ENCODE measurements around the gene SP140L.
"Not testable (repeated sequence)": the region's sequence is repeated elsewhere in the genome, so short reads cannot be mapped to it uniquely, and the experiment has no call there.

The SP140L gene

DNA sequence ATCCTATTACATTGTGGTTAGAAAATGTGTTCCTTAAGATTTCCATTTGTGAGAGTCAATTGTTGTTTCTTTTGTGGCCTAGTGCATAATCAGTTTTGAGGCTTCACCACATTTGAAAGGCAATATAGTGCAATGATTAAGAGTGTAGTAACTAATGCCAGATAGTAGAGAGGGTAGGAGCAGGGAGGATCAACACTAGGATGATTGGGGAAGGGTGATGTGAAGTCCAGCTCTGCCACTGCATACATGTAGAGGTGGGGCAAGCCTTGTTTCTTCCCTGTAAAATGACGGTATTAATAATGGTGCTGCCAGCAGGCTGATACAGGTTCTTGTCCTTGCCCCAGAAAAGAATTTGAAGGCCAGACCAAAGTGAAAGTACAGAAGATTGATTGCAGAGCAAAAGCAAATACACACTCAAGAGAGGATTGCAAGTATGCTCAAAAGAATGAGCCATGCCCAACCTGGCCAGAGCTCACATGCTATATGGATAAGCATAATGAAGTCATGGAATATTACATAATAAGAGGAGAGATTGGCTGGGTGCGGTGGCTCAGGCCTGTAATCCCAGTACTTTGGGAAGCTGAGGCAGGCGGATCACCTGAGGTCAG is 97.0 kb downstream of the SP140L start:
- no peak for TF ChIP-seq JUND (IDR thresholded peaks at IDR 0.05; ENCODE audit: low read depth)
- DNase-seq (ENCODE audit: low read depth in 1 of 2, low spot score in 1 of 2): no peak
- in situ Hi-C loops (cut with HindIII; ENCODE audit: low pct_unique_long_range_greater_than_20kb, low sequenced_read_pairs): no loop called here

DNA sequence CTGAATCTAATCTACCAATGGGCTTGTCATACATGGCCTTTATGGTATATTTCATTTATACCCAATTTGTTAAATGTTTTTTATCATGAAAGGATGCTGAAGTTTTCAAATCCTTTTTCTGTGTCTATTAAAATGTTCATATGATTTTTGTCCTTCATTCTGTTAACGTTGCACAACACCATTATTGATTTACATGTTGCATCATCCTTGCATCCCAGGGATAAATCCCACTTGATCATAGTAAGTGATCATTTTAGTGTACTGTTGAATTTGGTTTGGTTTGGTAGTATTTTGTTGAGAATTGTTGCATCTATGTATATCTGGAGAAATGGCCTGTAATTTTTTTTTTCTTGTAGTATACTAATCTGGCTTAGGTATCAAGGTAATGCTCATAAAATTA is 98.4 kb downstream of the SP140L start:
- DNase-seq (ENCODE audit: low read depth in 1 of 2, low spot score in 1 of 2): no peak
- in situ Hi-C loops (cut with HindIII; ENCODE audit: low pct_unique_long_range_greater_than_20kb, low sequenced_read_pairs): no loop called here
- TF ChIP-seq JUND (IDR thresholded peaks at IDR 0.05; ENCODE audit: low read depth): no peak

DNA sequence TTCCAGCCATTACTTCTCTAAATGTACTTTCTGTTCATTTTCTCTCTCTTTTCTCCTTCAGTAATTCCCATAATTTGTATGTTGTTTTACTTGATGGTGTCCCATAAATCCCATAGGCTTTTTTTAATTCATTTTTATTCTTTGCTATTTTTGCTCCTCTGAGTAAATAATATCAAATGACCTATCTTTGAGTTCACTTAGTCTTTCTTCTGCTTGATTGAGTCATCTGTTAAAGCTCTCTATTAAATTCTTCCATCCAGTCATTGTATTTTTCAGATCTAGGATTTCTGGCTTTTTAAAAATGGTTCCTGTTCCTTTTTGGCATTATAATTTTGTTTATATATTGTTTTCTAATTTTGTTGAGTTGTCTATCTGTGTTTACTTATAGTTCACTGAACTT is 102.5 kb downstream of the SP140L start:
- in situ Hi-C loops (cut with HindIII; ENCODE audit: low pct_unique_long_range_greater_than_20kb, low sequenced_read_pairs): no loop called here
- DNase-seq (ENCODE audit: low read depth in 1 of 2, low spot score in 1 of 2): no peak
- no peak for TF ChIP-seq JUND (IDR thresholded peaks at IDR 0.05; ENCODE audit: low read depth)

DNA sequence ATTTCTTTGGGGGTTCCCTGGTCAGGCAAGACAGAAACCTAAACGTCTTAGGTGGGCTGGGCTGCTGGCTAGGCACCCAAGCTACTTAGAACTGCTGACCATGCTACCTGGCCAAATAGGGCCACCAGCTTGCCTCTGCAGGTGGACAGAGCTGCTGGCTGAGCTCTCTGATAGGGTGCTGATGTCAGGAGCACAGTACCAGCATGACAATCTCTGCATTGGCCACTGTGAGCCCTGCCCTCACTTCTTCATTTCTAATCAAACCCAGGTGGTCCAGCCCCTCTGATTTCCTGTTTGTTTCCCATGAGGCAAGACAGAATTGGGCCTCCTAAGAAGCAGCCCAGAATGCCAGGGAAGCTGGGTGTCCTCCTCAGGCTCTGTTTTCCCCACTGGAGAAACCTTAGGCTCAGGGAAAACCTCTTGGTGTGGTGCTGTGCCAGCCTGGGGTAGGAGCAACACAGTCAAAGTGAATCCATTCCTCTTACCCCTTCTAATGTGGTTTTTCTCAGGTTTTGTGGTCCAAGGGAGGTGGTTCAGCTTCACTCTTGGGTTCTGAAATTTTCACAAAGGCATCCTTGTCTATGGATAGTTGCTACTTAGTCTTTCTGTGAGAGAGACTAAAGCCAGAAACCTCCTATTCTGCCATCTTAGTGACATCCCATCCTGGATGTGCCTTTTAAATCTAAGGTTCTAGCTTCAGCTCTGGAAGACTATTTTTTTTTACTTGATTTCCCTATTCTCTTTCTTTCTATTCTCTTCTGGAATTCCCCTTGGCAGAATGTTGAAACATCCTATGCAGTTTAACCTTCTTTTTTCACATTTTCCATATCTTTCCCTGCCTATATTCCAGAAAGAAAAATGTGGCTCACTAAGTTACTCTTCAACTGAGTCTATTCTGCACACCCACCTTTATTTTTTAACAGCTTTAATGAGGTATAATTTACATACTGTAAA is 104.2 kb downstream of the SP140L start:
- no peak for DNase-seq (ENCODE audit: low read depth in 1 of 2, low spot score in 1 of 2)
- in situ Hi-C loops (cut with HindIII; ENCODE audit: low pct_unique_long_range_greater_than_20kb, low sequenced_read_pairs): no loop called here
- no peak for TF ChIP-seq JUND (IDR thresholded peaks at IDR 0.05; ENCODE audit: low read depth)

DNA sequence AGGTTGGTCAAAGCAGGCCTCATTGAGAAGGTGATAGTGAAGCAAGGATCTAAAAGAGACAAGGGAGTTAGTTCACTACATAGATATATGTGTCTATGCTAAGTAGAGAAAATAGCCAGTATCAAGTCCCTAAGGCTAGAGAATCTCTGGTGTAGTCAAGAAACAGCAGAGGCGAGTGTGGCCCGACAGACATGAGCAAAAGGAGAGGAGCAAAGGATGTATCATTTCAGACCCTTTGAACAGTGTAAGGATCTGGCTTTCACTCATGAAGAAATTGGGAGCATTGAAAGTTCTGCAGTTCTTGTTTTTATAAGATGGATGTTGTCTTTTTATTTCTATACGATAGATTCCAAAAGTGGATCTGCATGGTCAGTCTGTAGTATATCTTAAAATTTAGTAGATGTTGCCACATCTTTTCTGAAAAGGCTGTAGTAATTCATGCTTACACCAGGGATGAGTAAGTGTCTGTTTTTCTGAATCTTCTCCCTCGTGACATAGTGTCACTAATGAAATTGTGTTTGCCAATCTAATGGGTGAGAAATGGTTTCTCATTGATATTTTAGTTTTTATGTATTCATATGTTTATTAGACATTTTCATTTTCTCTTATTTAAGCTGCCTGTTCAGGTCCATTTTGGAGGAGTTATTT is 107.8 kb downstream of the SP140L start:
- in situ Hi-C loops (cut with HindIII; ENCODE audit: low pct_unique_long_range_greater_than_20kb, low sequenced_read_pairs): no loop called here
- no peak for DNase-seq (ENCODE audit: low read depth in 1 of 2, low spot score in 1 of 2)
- no peak for TF ChIP-seq JUND (IDR thresholded peaks at IDR 0.05; ENCODE audit: low read depth)

DNA sequence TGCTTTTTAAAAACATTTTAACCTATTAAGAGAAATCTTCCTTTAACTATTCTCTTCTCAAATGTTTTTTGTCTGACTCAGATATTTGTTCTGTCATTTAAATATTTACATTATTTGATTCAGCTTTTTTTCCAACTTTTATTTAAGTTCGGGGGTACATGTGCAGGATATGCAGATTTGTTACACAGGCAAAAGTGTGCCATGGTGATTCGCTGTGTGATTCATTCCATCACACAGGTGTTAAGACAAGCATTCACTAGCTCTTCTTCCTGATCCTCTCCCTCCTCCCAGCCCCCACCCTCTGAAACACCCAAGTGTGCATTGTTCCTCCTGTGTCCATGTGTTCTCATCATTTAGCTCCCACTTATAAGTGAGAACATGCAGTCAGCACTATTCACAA is 108.4 kb downstream of the SP140L start:
- DNase-seq (ENCODE audit: low read depth in 1 of 2, low spot score in 1 of 2): no peak
- in situ Hi-C loops (cut with HindIII; ENCODE audit: low pct_unique_long_range_greater_than_20kb, low sequenced_read_pairs): no loop called here
- no peak for TF ChIP-seq JUND (IDR thresholded peaks at IDR 0.05; ENCODE audit: low read depth)

DNA sequence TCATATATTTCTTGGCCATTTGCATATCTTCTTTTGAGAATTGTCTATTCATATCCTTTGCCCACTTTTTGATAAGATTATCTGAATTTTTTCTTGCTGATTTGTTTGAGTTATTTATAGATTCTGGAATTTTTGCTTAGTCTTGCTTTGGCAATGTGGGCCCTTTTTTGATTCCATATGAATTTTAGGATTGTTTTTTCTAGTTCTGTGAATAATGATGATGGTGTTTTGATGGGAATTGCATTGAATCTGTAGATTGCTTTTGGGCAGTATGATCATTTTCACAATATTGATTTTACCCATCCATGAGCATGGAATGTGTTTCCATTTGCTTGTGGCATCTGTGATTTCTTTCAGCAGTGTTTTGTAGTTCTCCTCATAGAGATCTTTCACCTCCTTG is 112.1 kb downstream of the SP140L start:
- DNase-seq (ENCODE audit: low read depth in 1 of 2, low spot score in 1 of 2); in situ Hi-C loops (cut with HindIII; ENCODE audit: low pct_unique_long_range_greater_than_20kb, low sequenced_read_pairs): not testable (repeated sequence)

DNA sequence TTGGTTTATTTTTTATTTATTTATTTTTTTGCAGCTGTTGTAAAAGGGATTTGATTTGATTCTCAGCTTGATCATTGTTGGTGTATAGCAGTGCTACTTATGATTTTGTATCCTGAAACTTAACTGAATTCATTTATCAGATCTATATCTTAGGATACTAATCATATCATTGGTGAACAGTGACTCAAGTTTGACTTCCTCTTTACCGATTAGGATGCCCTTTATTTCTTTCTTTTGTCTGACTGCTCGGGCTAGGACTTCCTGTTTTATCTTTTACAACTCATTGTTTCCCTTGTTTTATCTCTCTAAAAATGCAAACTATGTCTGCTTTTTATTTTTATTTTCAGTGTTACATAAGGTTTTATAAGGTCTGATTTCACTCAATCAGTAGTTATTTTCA is 112.6 kb downstream of the SP140L start:
- no peak for TF ChIP-seq JUND (IDR thresholded peaks at IDR 0.05; ENCODE audit: low read depth)
- no peak for DNase-seq (ENCODE audit: low read depth in 1 of 2, low spot score in 1 of 2)
- in situ Hi-C loops (cut with HindIII; ENCODE audit: low pct_unique_long_range_greater_than_20kb, low sequenced_read_pairs): no loop called here

DNA sequence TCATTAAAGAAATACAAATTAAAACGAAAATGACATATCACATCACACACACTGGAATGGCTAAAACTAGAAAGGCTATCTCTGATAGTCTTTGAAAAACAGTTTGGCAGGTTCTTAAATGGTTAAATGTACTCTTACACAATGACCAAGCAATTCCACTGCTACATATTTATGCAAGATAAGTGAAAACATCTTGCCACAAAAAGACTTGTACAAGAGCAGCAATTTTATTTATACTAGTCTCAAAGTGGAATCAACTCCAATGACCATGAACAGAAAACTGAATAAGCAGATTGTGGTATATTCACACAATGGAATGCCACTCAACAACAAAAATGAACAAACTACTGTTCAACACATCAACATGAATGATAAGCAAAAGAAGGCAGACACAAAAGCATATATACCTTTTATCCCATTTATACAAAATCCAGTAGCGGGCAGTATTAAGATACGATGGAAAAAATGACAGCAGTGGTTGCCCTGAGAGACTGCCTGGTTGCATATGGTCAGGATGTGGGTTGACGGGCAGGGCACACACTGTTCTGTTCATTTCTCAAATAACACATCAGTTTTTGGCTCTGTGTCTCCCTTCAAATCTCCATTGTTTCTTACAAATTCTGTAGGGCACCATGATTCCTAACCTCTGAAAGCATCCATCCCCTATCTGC is 114.4 kb downstream of the SP140L start:
- in situ Hi-C loops (cut with HindIII; ENCODE audit: low pct_unique_long_range_greater_than_20kb, low sequenced_read_pairs): no loop called here
- no peak for TF ChIP-seq JUND (IDR thresholded peaks at IDR 0.05; ENCODE audit: low read depth)
- DNase-seq (ENCODE audit: low read depth in 1 of 2, low spot score in 1 of 2): no peak

DNA sequence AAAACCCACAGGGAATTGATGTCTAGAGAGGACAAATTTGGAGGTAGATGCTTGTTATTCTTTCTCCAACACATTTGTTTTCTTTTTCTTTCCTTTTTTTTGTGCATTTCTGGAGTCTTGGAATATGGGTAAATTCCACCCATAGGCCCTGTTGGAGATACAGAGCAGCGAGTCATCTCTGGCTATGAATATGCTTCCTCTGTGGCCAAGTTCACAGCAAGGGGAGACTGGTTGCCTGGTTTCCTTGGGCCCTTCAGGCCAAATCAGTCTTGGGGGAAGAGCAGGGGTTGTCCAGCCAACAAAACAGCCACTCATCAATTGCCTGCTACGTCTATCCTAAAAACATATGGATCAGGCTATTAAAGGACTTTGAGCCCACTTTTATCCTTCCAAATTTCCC is 116.5 kb downstream of the SP140L start:
- no peak for DNase-seq (ENCODE audit: low read depth in 1 of 2, low spot score in 1 of 2)

DNA sequence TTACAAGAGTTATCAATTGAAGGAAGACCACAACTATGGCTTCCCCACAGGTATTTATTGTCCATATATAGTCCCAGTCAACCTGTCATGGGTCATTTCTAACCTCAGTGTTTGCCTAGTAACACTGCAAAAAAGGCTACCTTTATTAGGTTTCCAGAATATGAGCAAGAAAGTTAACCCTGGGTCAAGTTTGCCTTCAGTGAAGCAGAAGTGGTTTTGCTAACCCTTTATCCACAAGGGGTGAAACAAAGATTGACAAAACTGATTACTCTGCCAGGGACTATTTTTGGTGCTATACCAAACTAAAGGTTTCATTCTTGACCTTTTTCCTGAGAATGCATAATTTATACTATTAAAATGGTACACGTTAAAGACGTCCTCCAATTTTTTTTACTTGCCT is 117.8 kb downstream of the SP140L start:
- in situ Hi-C loops (cut with HindIII; ENCODE audit: low pct_unique_long_range_greater_than_20kb, low sequenced_read_pairs): no loop called here
- no peak for DNase-seq (ENCODE audit: low read depth in 1 of 2, low spot score in 1 of 2)
- no peak for TF ChIP-seq JUND (IDR thresholded peaks at IDR 0.05; ENCODE audit: low read depth)

More for the DNA sequence above, 116.5 kb downstream of the SP140L start:
- TF ChIP-seq JUND (IDR thresholded peaks at IDR 0.05; ENCODE audit: low read depth): no peak
- in situ Hi-C loops (cut with HindIII; ENCODE audit: low pct_unique_long_range_greater_than_20kb, low sequenced_read_pairs): no loop called here

DNA sequence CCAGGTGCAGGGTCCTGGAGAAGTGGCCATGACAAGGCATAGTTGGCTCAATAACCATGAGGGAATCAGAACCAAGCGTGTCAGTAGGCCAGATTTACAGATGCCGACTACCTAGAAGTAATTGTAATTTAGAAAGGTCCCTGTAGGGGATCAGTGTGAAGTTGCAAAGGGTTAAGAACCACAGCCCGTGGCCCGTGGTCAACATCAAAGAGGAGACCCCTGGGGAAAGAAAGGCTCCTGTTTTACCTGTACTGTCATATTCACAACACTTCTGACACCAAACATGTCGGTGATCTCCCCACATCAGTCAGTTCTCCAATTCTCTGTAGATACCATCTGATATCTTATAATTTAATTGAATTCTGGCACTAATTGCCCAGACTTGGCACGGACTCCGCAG is 120.0 kb downstream of the SP140L start:
- DNase-seq (ENCODE audit: low read depth in 1 of 2, low spot score in 1 of 2): no peak
- in situ Hi-C loops (cut with HindIII; ENCODE audit: low pct_unique_long_range_greater_than_20kb, low sequenced_read_pairs): no loop called here
- no peak for TF ChIP-seq JUND (IDR thresholded peaks at IDR 0.05; ENCODE audit: low read depth)

Measured in T47D (cell line).